ENCODE measurements around the gene DAPL1.

GRCh38 chr2:158809816-158810215 lies 14.7 kb downstream of the DAPL1 start:
- TF ChIP-seq CTCF (IDR thresholded peaks at IDR 0.05) (no peak), POLR2A (IDR thresholded peaks at IDR 0.05) (no peak)

Measured in lower leg skin (tissue), 3 donors.